Loucy (cell line): ENCODE data around the gene DBT.
"Not testable (repeated sequence)": the region's sequence is repeated elsewhere in the genome, so short reads cannot be mapped to it uniquely, and the experiment has no call there.

Experiments
- H2AFZ ChIP-seq: fragments of 200-600 bp; sonication (generic); 2 replicates; pipeline ENCODE4 v1.6.0; 2016; ENCODE audit warnings: antibody characterized with exemption, mild to moderate bottlenecking, low read length, moderate library complexity
- H3F3A ChIP-seq: fragments of 200-600 bp; 2 replicates; pipeline ENCODE4 v1.6.0; 2016; ENCODE audit warnings: antibody characterized with exemption, low read depth, mild to moderate bottlenecking
- H3K27me3 ChIP-seq: fragments of 200-600 bp; sonication (generic); 2 replicates; pipeline ENCODE4 v1.6.1; 2014; ENCODE audit warnings: low read length, mild to moderate bottlenecking; ENCODE audit not compliant: insufficient read depth, poor library complexity, severe bottlenecking
- H3K36me3 ChIP-seq: fragments of 200-600 bp; sonication (generic); 2 replicates; pipeline ENCODE4 v1.6.1; 2016; ENCODE audit warnings: low read length; ENCODE audit not compliant: insufficient read depth
- H3K4me1 ChIP-seq: fragments of 200-600 bp; sonication (generic); 2 replicates; pipeline ENCODE4 v1.5.1; 2014; ENCODE audit warnings: low read length, mild to moderate bottlenecking; ENCODE audit not compliant: insufficient read depth, poor library complexity, severe bottlenecking
- H3K4me2 ChIP-seq: fragments of 200-600 bp; sonication (generic); 2 replicates; pipeline ENCODE4 v1.6.0; 2014; ENCODE audit warnings: antibody characterized with exemption, low read length, low read depth, mild to moderate bottlenecking; ENCODE audit not compliant: poor library complexity, severe bottlenecking
- H3K4me3 ChIP-seq: fragments of 200-600 bp; sonication (generic); 2 replicates; pipeline ENCODE4 v1.5.1; 2014; ENCODE audit warnings: low read length, mild to moderate bottlenecking, mixed read lengths; ENCODE audit not compliant: poor library complexity, severe bottlenecking
- H3K79me2 ChIP-seq: fragments of 200-600 bp; sonication (generic); 2 replicates; pipeline ENCODE4 v1.6.1; 2014; ENCODE audit warnings: low read length; ENCODE audit not compliant: insufficient read depth
- H3K9ac ChIP-seq: fragments of 200-600 bp; sonication (generic); 2 replicates; pipeline ENCODE4 v1.6.0; 2014; ENCODE audit warnings: mild to moderate bottlenecking, low read depth, low read length, moderate library complexity; ENCODE audit not compliant: poor library complexity, severe bottlenecking
- H3K9me2 ChIP-seq: fragments of 200-600 bp; sonication (generic); replicated peaks from 2 replicates; pipeline ENCODE4 v1.6.1; 2016; ENCODE audit warnings: low read depth, low read length, mixed read lengths
- H3K9me3 ChIP-seq: fragments of 200-600 bp; sonication (generic); 2 replicates; pipeline ENCODE4 v1.6.1; 2014; ENCODE audit warnings: mild to moderate bottlenecking, antibody characterized with exemption, low read length, low read depth; ENCODE audit not compliant: insufficient read depth
- H4K20me1 ChIP-seq: fragments of 200-600 bp; sonication (generic); 2 replicates; pipeline ENCODE4 v1.6.0; 2014; ENCODE audit warnings: antibody characterized with exemption, low read length, mild to moderate bottlenecking; ENCODE audit not compliant: insufficient read depth, poor library complexity, severe bottlenecking
- EZH2phosphoT487 ChIP-seq: fragments of 200-600 bp; IDR thresholded peaks from 2 replicates; pipeline ENCODE4 v1.6.1; 2018; ENCODE audit warnings: antibody characterized with exemption, mild to moderate bottlenecking, moderate library complexity, borderline replicate concordance
- TF ChIP-seq, protein P1 (sequence below): fragments of 200-600 bp; sonication (generic); conservative IDR thresholded peaks from 2 replicates; pipeline ENCODE4 v1.5.1; 2014; ENCODE audit warnings: mild to moderate bottlenecking, antibody characterized with exemption, low read length

The DBT gene

GRCh38 chr1:100213141-100213540, 36.5 kb downstream of the DBT start:
- Histone ChIP-seq H3K27me3 (no peaks in the 10 kb centered on the region), H3K9me2 (no peaks in the 10 kb centered on the region), H4K20me1 (no peaks in the 10 kb centered on the region), H3K36me3 (peaks cover 38% of the 10 kb centered on the region; the same call in 1 of the 2 replicates), H3K4me3 (no peak overlapping the region), H2AFZ (no peak overlapping the region), H3K4me2 (no peak overlapping the region), H3K79me2 (no peaks in the 10 kb centered on the region), H3F3A (no peaks in the 10 kb centered on the region), H3K9ac (no peak overlapping the region), H3K9me3 (no peaks in the 10 kb centered on the region), H3K4me1 (no peaks in the 10 kb centered on the region)
- TF ChIP-seq EZH2phosphoT487: no peak
- TF ChIP-seq, protein P1, sequence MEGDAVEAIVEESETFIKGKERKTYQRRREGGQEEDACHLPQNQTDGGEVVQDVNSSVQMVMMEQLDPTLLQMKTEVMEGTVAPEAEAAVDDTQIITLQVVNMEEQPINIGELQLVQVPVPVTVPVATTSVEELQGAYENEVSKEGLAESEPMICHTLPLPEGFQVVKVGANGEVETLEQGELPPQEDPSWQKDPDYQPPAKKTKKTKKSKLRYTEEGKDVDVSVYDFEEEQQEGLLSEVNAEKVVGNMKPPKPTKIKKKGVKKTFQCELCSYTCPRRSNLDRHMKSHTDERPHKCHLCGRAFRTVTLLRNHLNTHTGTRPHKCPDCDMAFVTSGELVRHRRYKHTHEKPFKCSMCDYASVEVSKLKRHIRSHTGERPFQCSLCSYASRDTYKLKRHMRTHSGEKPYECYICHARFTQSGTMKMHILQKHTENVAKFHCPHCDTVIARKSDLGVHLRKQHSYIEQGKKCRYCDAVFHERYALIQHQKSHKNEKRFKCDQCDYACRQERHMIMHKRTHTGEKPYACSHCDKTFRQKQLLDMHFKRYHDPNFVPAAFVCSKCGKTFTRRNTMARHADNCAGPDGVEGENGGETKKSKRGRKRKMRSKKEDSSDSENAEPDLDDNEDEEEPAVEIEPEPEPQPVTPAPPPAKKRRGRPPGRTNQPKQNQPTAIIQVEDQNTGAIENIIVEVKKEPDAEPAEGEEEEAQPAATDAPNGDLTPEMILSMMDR: no peak

GRCh38 chr1:100206301-100206700, 43.3 kb downstream of the DBT start:
- TF ChIP-seq EZH2phosphoT487: no peak
- TF ChIP-seq, protein P1: no peak
- Histone ChIP-seq H3K27me3 (no peaks in the 10 kb centered on the region), H3K4me1 (no peaks in the 10 kb centered on the region), H4K20me1 (no peaks in the 10 kb centered on the region), H3K79me2 (no peaks in the 10 kb centered on the region), H3K9me2 (no peaks in the 10 kb centered on the region), H3K9ac (no peak overlapping the region), H3K36me3 (peaks cover 15% of the 10 kb centered on the region; the same call in 1 of the 2 replicates), H3K9me3 (0 out of 2 replicates have a peak, but pooled peaks cover 4% of the 10 kb centered on the region), H3K4me3 (no peak overlapping the region), H3K4me2 (no peak overlapping the region), H3F3A (no peaks in the 10 kb centered on the region), H2AFZ (no peak overlapping the region)

DNA sequence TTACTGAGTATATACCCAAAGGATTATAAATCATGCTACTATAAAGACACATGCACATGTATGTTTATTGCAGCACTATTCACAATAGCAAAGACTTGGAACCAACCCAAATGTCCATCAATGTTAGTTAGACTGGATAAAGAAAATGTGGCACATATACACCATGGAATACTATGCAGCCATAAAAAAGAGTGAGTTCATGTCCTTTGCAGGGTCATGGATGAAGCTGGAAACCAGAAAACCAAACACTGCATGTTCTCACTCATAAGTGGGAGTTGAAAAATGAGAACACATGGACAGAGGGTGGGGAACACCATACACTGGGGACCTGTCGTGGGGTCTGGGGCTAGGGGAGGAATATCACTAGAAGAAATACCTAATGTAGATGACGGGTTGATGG, 44.0 kb downstream of the DBT start:
- not testable (repeated sequence) for H4K20me1 ChIP-seq, H3K27me3 ChIP-seq, H3K4me2 ChIP-seq, H3K79me2 ChIP-seq, H2AFZ ChIP-seq, H3K4me3 ChIP-seq, H3K9ac ChIP-seq, H3K9me3 ChIP-seq, H3K9me2 ChIP-seq, H3F3A ChIP-seq, H3K4me1 ChIP-seq
- H3K36me3 ChIP-seq: peaks cover 15% of the 10 kb centered on the region; the same call in 1 of the 2 replicates

DNA sequence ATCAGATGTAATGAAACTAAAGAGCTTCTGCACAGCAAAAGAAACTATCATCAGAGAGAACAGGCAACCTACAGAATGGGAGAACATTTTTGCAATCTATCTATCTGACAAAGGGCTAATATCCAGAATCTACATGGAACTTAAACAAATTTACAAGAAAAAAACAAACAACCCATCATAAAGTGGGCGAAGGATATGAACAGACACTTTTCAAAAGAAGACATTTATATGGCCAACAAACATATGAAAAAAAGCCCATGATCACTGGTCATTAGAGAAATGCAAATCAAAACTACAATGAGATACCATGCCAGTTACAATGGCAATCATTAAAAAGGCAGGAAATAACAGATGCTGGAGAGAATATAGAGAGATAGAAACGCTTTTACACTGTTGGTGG, 44.5 kb downstream of the DBT start:
- H3K27me3 ChIP-seq, H3K4me3 ChIP-seq, H3F3A ChIP-seq, H2AFZ ChIP-seq, H3K79me2 ChIP-seq, H3K4me1 ChIP-seq, H4K20me1 ChIP-seq, H3K4me2 ChIP-seq, H3K9ac ChIP-seq, H3K9me3 ChIP-seq, H3K9me2 ChIP-seq: not testable (repeated sequence)
- H3K36me3 ChIP-seq: peaks cover 19% of the 10 kb centered on the region; the same call in 1 of the 2 replicates

DNA sequence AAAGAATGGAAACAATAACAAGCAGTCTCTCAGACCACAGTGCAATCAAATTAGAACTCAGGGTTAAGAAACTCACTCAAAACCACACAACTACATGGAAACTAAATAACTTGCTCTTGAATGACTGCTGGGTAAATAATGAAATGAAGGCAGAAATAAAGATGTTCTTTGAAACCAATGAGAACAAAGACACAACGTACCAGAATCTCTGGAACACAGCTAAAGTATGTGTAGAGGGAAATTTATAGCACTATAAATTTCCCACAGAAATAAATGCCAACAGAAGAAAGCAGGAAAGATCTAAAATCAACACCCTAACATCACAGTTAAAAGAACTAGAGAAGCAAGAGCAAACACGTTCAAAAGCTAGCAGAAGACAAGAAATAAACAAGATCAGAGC, 46.9 kb downstream of the DBT start:
- not testable (repeated sequence) for H3K27me3 ChIP-seq, H3K9ac ChIP-seq, H3K79me2 ChIP-seq, H4K20me1 ChIP-seq, H3K9me3 ChIP-seq, H2AFZ ChIP-seq, H3F3A ChIP-seq, H3K4me3 ChIP-seq, H3K4me1 ChIP-seq, H3K4me2 ChIP-seq, H3K9me2 ChIP-seq
- H3K36me3 ChIP-seq: peaks cover 27% of the 10 kb centered on the region; the same call in 1 of the 2 replicates

- not testable (repeated sequence) for H3K9me3 ChIP-seq, H3K79me2 ChIP-seq, H4K20me1 ChIP-seq, H3K9me2 ChIP-seq, H3K27me3 ChIP-seq, H3K4me1 ChIP-seq, H3K4me2 ChIP-seq, H2AFZ ChIP-seq, H3K9ac ChIP-seq, H3F3A ChIP-seq, H3K4me3 ChIP-seq
- peaks cover 29% of the 10 kb centered on the region; the same call in 1 of the 2 replicates for H3K36me3 ChIP-seq
These were observed 49.6 kb downstream of the DBT start for GRCh38 chr1:100200060-100200459.
